ENCODE measurements around the gene IRF2. TPM values are rescaled to one million over a fixed set of nuclear protein-coding genes. Genes with fewer than 3 reads are reported as not detected.

The IRF2 gene
- total RNA-seq, 1 donor = 43.8 TPM

DNA sequence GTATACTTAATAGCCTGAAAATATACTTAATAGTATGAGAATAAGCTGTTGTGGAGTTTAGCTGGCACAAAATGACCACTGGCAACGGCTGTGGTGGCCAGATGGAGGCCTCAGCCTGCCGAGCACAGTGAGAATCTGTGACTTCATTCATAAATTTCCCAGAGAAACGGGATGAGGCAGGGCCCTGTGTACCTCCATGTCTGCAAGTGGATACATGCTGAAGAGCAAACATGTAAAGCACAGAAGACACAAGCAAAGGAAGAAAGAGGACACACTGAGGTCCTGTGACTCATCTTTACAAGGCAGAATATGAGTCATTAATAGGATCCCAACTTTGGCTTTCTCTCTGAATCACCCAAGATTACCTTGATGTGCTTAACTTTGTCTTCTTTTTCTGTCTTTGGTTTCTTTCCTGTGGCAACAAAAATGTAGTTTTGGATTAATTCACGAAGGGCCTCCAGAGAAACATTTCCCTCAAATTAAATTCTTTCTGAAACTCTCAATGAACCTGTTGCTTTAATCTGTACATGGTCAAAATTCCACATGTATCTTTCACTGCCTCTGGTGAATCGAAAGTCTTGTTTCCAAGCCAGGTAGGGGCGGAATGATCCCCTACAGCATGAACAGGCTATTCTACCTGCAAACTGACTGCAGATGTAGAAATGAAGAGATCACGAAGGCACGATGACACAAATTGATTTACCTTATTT lies 56.4 kb downstream of the IRF2 start:
- Histone ChIP-seq H3K27me3 (ENCODE audit: insufficient read depth, low read length) (no peaks in the 10 kb centered on the region), H3K4me2 (ENCODE audit: insufficient read depth, low read length) (peak overlapping the region; percentile 89), H3K27ac (ENCODE audit: low read depth, low read length) (peak overlapping the region; percentile 82), H3K36me3 (ENCODE audit: insufficient read depth, low read length) (peaks cover 40% of the 10 kb centered on the region), H3K4me3 (ENCODE audit: insufficient read depth, low read length) (no peak overlapping the region), H2AFZ (ENCODE audit: low read length) (peak overlapping the region; percentile 50), H3K79me2 (ENCODE audit: insufficient read depth, low read length) (peaks cover 24% of the 10 kb centered on the region), H4K20me1 (ENCODE audit: insufficient read depth, low read length) (peaks cover 6% of the 10 kb centered on the region), H3K4me1 (ENCODE audit: insufficient read depth, low read length) (peaks cover 19% of the 10 kb centered on the region), H3K9me3 (ENCODE audit: low read depth, low read length) (no peaks in the 10 kb centered on the region)
- no peak for DNase-seq (ENCODE audit: insufficient read length, low spot score, missing footprints)
- TF ChIP-seq, protein P1, sequence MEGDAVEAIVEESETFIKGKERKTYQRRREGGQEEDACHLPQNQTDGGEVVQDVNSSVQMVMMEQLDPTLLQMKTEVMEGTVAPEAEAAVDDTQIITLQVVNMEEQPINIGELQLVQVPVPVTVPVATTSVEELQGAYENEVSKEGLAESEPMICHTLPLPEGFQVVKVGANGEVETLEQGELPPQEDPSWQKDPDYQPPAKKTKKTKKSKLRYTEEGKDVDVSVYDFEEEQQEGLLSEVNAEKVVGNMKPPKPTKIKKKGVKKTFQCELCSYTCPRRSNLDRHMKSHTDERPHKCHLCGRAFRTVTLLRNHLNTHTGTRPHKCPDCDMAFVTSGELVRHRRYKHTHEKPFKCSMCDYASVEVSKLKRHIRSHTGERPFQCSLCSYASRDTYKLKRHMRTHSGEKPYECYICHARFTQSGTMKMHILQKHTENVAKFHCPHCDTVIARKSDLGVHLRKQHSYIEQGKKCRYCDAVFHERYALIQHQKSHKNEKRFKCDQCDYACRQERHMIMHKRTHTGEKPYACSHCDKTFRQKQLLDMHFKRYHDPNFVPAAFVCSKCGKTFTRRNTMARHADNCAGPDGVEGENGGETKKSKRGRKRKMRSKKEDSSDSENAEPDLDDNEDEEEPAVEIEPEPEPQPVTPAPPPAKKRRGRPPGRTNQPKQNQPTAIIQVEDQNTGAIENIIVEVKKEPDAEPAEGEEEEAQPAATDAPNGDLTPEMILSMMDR (IDR thresholded peaks at IDR 0.05; ENCODE audit: extremely low read depth, low read depth, low read length) = no peak

DNA sequence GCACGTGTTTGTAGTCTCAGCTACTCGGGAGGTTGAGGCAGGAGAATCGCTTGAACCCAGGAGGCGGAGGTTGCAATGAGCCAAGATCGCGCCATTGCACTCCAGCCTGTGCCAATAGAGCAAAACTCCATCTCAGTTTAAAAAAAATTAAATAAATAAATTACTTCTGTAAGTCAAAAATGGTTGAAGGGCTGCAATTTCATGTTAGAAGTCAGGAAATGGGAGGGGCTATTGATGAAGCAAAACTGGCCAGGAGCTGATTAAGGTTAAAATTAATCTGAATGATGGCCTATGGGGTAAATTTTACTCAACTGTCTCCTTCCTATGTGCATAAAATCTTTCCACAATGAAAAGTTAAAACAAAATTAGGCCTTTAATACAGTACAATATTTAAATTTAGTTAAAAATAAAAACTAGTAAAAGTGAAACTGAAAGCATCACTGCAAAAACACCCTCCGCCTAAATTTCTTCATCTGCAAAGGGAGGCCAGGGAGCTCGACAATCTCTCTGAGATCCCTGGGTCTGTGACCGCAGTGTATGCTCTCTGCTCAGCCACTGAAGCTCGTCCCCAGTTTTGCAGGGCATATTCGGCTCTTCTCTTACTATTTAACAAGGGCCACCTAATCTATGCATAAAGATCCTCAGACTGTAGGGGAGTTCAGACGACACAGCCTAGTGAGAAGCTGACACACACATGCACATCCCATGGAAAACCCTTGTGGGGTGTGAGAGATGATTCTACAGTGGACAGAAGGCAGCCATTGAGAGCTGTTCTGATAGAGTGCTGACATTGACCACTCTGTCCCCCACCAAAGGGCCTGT lies 57.2 kb downstream of the IRF2 start:
- Histone ChIP-seq H3K36me3 (ENCODE audit: insufficient read depth, low read length) (peaks cover 38% of the 10 kb centered on the region), H3K4me2 (ENCODE audit: insufficient read depth, low read length) (peak overlapping the region; percentile 89), H3K4me3 (ENCODE audit: insufficient read depth, low read length) (peak overlapping the region; percentile 64), H3K79me2 (ENCODE audit: insufficient read depth, low read length) (peaks cover 18% of the 10 kb centered on the region), H2AFZ (ENCODE audit: low read length) (peak overlapping the region; percentile 50), H3K4me1 (ENCODE audit: insufficient read depth, low read length) (peaks cover 19% of the 10 kb centered on the region), H3K27ac (ENCODE audit: low read depth, low read length) (peak overlapping the region; percentile 82), H3K27me3 (ENCODE audit: insufficient read depth, low read length) (no peaks in the 10 kb centered on the region), H3K9me3 (ENCODE audit: low read depth, low read length) (no peaks in the 10 kb centered on the region), H4K20me1 (ENCODE audit: insufficient read depth, low read length) (peaks cover 6% of the 10 kb centered on the region)
- DNase-seq (ENCODE audit: insufficient read length, low spot score, missing footprints) = no peak
- TF ChIP-seq, protein P1 (IDR thresholded peaks at IDR 0.05; ENCODE audit: extremely low read depth, low read depth, low read length) = no peak

GRCh38 chr4:184415071-184415470 lies 59.3 kb downstream of the IRF2 start:
- Histone ChIP-seq H4K20me1 (ENCODE audit: insufficient read depth, low read length) (no peaks in the 10 kb centered on the region), H2AFZ (ENCODE audit: low read length) (no peak overlapping the region), H3K4me1 (ENCODE audit: insufficient read depth, low read length) (peaks cover 19% of the 10 kb centered on the region), H3K9me3 (ENCODE audit: low read depth, low read length) (no peaks in the 10 kb centered on the region), H3K4me2 (ENCODE audit: insufficient read depth, low read length) (no peak overlapping the region), H3K27ac (ENCODE audit: low read depth, low read length) (no peak overlapping the region), H3K4me3 (ENCODE audit: insufficient read depth, low read length) (no peak overlapping the region), H3K27me3 (ENCODE audit: insufficient read depth, low read length) (no peaks in the 10 kb centered on the region), H3K36me3 (ENCODE audit: insufficient read depth, low read length) (peaks cover 37% of the 10 kb centered on the region), H3K79me2 (ENCODE audit: insufficient read depth, low read length) (peaks cover 2% of the 10 kb centered on the region)
- TF ChIP-seq, protein P1 (IDR thresholded peaks at IDR 0.05; ENCODE audit: extremely low read depth, low read depth, low read length) = no peak
- DNase-seq (ENCODE audit: insufficient read length, low spot score, missing footprints) = no peak
